Left cardiac atrium (tissue), 4 donors: ENCODE measurements around the gene ITSN1. TPM values are rescaled to one million over a fixed set of nuclear protein-coding genes. Genes with fewer than 3 reads are reported as not detected.

Experiments used
- ATAC-seq, 2 donors: fragments of 200-7000 bp; cut with Tn5 transposase; one replicate each; pipeline ENCODE4 v1.9.1; 2020; ENCODE audit warnings: mild to moderate bottlenecking in 2 of 2, moderate library complexity in 2 of 2
- DNase-seq: peaks from one replicate; pipeline ENCODE4 v3.0.0-alpha.2; 2020
- intact Hi-C, 2 donors: fragments of 100-400 bp; cut with DNase I; formaldehyde crosslinking; loops; one replicate each; pipeline versions ENCODE4 v1.14.1 to v1.15.1; 2022 to 2023
- total RNA-seq, 2 donors: library from RNA; stranded (reverse); fragmentation: NEBNext Ultra II Directional; extraction: Animal tissue kit (Norgen Biotek cat#: 25700); gene quantifications; one replicate each; pipeline ENCODE4 v1.2.1, GENCODE V29; 2021
- donor health status: DM: no; HTN: yes; CAD: no.
- donor health status: DM: no; HTN: yes; CAD: no; lungs with severe emphysema.
- donor health status: DM: yes; HTN: yes; CAD: no.
- donor health status: Dilated cardiomyopathy.

ITSN1 gene
- total RNA-seq, 2 donors from 2014 or later: 59.2 to 75.3 TPM

- no peak for DNase-seq
- ATAC-seq: no peak
- intact Hi-C loops: loop anchor here in 1 of 2 donors (10.0 kb wide), 1 partner anchor 107 kb away; the partner anchor contains the start of genes CRYZL1 and ITSN1
Measured at GRCh38 chr21:33751533-33751932, 109.2 kb downstream of the ITSN1 start.

- intact Hi-C loops: loop anchor here in 1 of 2 donors (10.0 kb wide), 1 partner anchor 107 kb away; the partner anchor contains the start of genes CRYZL1 and ITSN1
- DNase-seq (no peak), ATAC-seq (no peak)
Measured at GRCh38 chr21:33752260-33752659, 110.0 kb downstream of the ITSN1 start.

- DNase-seq (no peak), ATAC-seq (peak in 1 of 2 donors; percentile 36)
- intact Hi-C loops: loop anchor here in 1 of 2 donors (10.0 kb wide), 1 partner anchor 109 kb away; the partner anchor contains the start of genes CRYZL1 and ITSN1
Measured at GRCh38 chr21:33753886-33754285, 111.6 kb downstream of the ITSN1 start.

- intact Hi-C loops: loop anchor here in 1 of 2 donors (10.0 kb wide), 1 partner anchor 110 kb away; the partner anchor contains the start of genes CRYZL1 and ITSN1
- ATAC-seq (peak in 1 of 2 donors; percentile 55), DNase-seq (no peak)
Measured at GRCh38 chr21:33754481-33754880, 112.2 kb downstream of the ITSN1 start.

GRCh38 chr21:33755354-33755753 lies 113.1 kb downstream of the ITSN1 start:
- intact Hi-C loops: loop anchor here in 1 of 2 donors (10.0 kb wide), 1 partner anchor 111 kb away; the partner anchor contains the start of genes CRYZL1 and ITSN1
- peak in 1 of 2 donors; percentile 27 for ATAC-seq

GRCh38 chr21:33760641-33761440 lies 118.5 kb downstream of the ITSN1 start:
- DNase-seq (no peak), ATAC-seq (peak; percentile 41 to 56)
- intact Hi-C loops: no loop called here

More at GRCh38 chr21:33755354-33755753, 113.1 kb downstream of the ITSN1 start:
- no peak for DNase-seq

- no peak for DNase-seq
- intact Hi-C loops: no loop called here
- peak; percentile 77 to 95 for ATAC-seq
Measured at GRCh38 chr21:33761441-33762036, 119.2 kb downstream of the ITSN1 start.

- ATAC-seq (no peak), DNase-seq (no peak)
- intact Hi-C loops: no loop called here
Measured at GRCh38 chr21:33762803-33763581, 120.7 kb downstream of the ITSN1 start.

GRCh38 chr21:33763582-33763899 lies 121.2 kb downstream of the ITSN1 start:
- DNase-seq: no peak
- no peak for ATAC-seq
- intact Hi-C loops: no loop called here

GRCh38 chr21:33767236-33767635 lies 124.9 kb downstream of the ITSN1 start:
- intact Hi-C loops: no loop called here
- DNase-seq (no peak), ATAC-seq (no peak)

GRCh38 chr21:33767960-33768359 lies 125.7 kb downstream of the ITSN1 start:
- intact Hi-C loops: no loop called here
- DNase-seq (no peak), ATAC-seq (no peak)

GRCh38 chr21:33769057-33769456 lies 126.8 kb downstream of the ITSN1 start:
- ATAC-seq (no peak), DNase-seq (no peak)
- intact Hi-C loops: no loop called here

GRCh38 chr21:33770542-33770941 lies 128.2 kb downstream of the ITSN1 start:
- no peak for ATAC-seq
- DNase-seq: no peak
- intact Hi-C loops: no loop called here

GRCh38 chr21:33771976-33772375 lies 129.7 kb downstream of the ITSN1 start:
- DNase-seq: no peak
- intact Hi-C loops: no loop called here
- ATAC-seq: no peak

GRCh38 chr21:33774551-33774950 lies 132.2 kb downstream of the ITSN1 start:
- ATAC-seq (no peak), DNase-seq (no peak)
- intact Hi-C loops: no loop called here

- no peak for ATAC-seq
- intact Hi-C loops: no loop called here
- DNase-seq: no peak
Measured at GRCh38 chr21:33775100-33775828, 133.0 kb downstream of the ITSN1 start.

GRCh38 chr21:33780631-33781030 lies 138.3 kb downstream of the ITSN1 start:
- ATAC-seq: no peak
- no peak for DNase-seq
- intact Hi-C loops: no loop called here

GRCh38 chr21:33781121-33781520 lies 138.8 kb downstream of the ITSN1 start:
- ATAC-seq (no peak), DNase-seq (no peak)
- intact Hi-C loops: no loop called here
